Measurements from ENCODE around the gene SMTNL2. TPM values are rescaled to one million over a fixed set of nuclear protein-coding genes. Genes with fewer than 3 reads are reported as not detected.

Gene SMTNL2
- total RNA-seq, 1 experiment from 2014 or later: 2.7 TPM

GRCh38 chr17:4574448-4575045 is 9.8 kb upstream of the SMTNL2 start:
- Mint-ChIP-seq H3K9me3 (no peaks in the 10 kb centered on the region), H3K27ac (no peak overlapping the region), H3K4me3 (no peak overlapping the region), H3K36me3 (no peaks in the 10 kb centered on the region), H3K4me1 (peaks cover 27% of the 10 kb centered on the region), H3K27me3 (ENCODE audit: low read depth) (no peaks in the 10 kb centered on the region)
- DNase-seq (ENCODE audit: low spot score) (no peak), ATAC-seq (no peak)
- ChIA-PET POLR2A (no interaction called here), CTCF (interaction anchor here (0.9 to 3.5 kb wide), 4 partner anchors 8 to 51 kb away, joined by 3 to 38 read pairs (median 7); partner anchors contain the start of gene SMTNL2)
- no peak for TF ChIP-seq JUN (CRISPR knock-in tag; IDR thresholded peaks at IDR 0.05)
- TF ChIP-seq CREB1 (CRISPR knock-in tag; IDR thresholded peaks at IDR 0.05): no peak
- TF ChIP-seq EMX1 (CRISPR knock-in tag; IDR thresholded peaks at IDR 0.05): no peak
- no peak for TF ChIP-seq NFATC4 (CRISPR knock-in tag; IDR thresholded peaks at IDR 0.05)
- no peak for TF ChIP-seq ZNF281 (CRISPR knock-in tag; IDR thresholded peaks at IDR 0.05)
- no peak for TF ChIP-seq NR2C2 (CRISPR knock-in tag; IDR thresholded peaks at IDR 0.05)
- TF ChIP-seq ZNF121 (CRISPR knock-in tag; IDR thresholded peaks at IDR 0.05): no peak
- no peak for TF ChIP-seq NFE2L1 (CRISPR knock-in tag; IDR thresholded peaks at IDR 0.05)
- no peak for TF ChIP-seq SP1 (CRISPR knock-in tag; conservative IDR thresholded peaks at IDR 0.05)
- TF ChIP-seq KAT7 (CRISPR knock-in tag; IDR thresholded peaks at IDR 0.05; ENCODE audit: borderline replicate concordance): no peak
- TF ChIP-seq IRF2 (CRISPR knock-in tag; IDR thresholded peaks at IDR 0.05; ENCODE audit: borderline replicate concordance, low read depth): no peak

GRCh38 chr17:4576161-4576558 is 8.2 kb upstream of the SMTNL2 start:
- POLR2A ChIA-PET: interaction anchor here (1.4 kb wide), 1 partner anchor 35 kb away, joined by 4 read pairs; no protein-coding TSS in a partner anchor
- no peaks in the 10 kb centered on the region for H3K9me3 Mint-ChIP-seq
- peaks cover 20% of the 10 kb centered on the region for H3K4me1 Mint-ChIP-seq
- H3K36me3 Mint-ChIP-seq: no peaks in the 10 kb centered on the region
- no peak for DNase-seq (ENCODE audit: low spot score)
- CTCF ChIA-PET: interaction anchor here (2.0 to 3.5 kb wide), 4 partner anchors 9 to 50 kb away, joined by 5 to 38 read pairs (median 8); no protein-coding TSS in a partner anchor
- no peaks in the 10 kb centered on the region for H3K27me3 Mint-ChIP-seq (ENCODE audit: low read depth)
- no peak for ATAC-seq
- no peak overlapping the region; the same call in 1 of the 2 replicates for H3K4me3 Mint-ChIP-seq
- H3K27ac Mint-ChIP-seq: peak overlapping the region; percentile 19; the same call in 1 of the 2 replicates
- TF ChIP-seq MXD4 (CRISPR knock-in tag; IDR thresholded peaks at IDR 0.05; ENCODE audit: borderline replicate concordance): no peak
- no peak for TF ChIP-seq IRF1 (CRISPR knock-in tag; IDR thresholded peaks at IDR 0.05)
- no peak for TF ChIP-seq RELA (CRISPR knock-in tag; IDR thresholded peaks at IDR 0.05; ENCODE audit: borderline replicate concordance)
- TF ChIP-seq HMGXB4 (CRISPR knock-in tag; IDR thresholded peaks at IDR 0.05): no peak
- TF ChIP-seq MAX (CRISPR knock-in tag; IDR thresholded peaks at IDR 0.05): no peak
- no peak for TF ChIP-seq PREB (CRISPR knock-in tag; IDR thresholded peaks at IDR 0.05; ENCODE audit: borderline replicate concordance)

All from WTC11 (cell line).